Type B pancreatic cell (in vitro differentiated cells): ENCODE measurements around the gene ZIK1. TPM values are rescaled to one million over a fixed set of nuclear protein-coding genes. Genes with fewer than 3 reads are reported as not detected.

ENCODE experiments used
- DNase-seq: peaks from one replicate; pipeline ENCODE4 v3.0.0; 2021; ENCODE audit warnings: mixed read lengths; ENCODE audit not compliant: unreplicated experiment; ENCODE audit errors: extremely low spot score
- H3K27ac Mint-ChIP-seq: 2 replicates; pipeline ENCODE4 v1.8.0; 2021; ENCODE audit warnings: mild to moderate bottlenecking, mixed read lengths
- H3K27me3 Mint-ChIP-seq: 2 replicates; pipeline ENCODE4 v1.8.0; 2021; ENCODE audit warnings: mixed read lengths
- H3K36me3 Mint-ChIP-seq: 2 replicates; pipeline ENCODE4 v1.8.0; 2021; ENCODE audit warnings: mixed read lengths
- H3K4me1 Mint-ChIP-seq: one replicate; pipeline ENCODE4 v1.8.0; 2021; ENCODE audit warnings: mixed read lengths; ENCODE audit not compliant: unreplicated experiment
- H3K4me3 Mint-ChIP-seq: 2 replicates; pipeline ENCODE4 v1.8.0; 2021; ENCODE audit warnings: mild to moderate bottlenecking, mixed read lengths
- H3K9me3 Mint-ChIP-seq: 2 replicates; pipeline ENCODE4 v1.8.0; 2021; ENCODE audit warnings: mixed read lengths
- total RNA-seq: library from RNA; stranded (reverse); gene quantifications from 2 replicates; pipeline ENCODE4 v1.2.1, GENCODE V29; 2021; ENCODE audit warnings: low replicate concordance
- TF ChIP-seq, protein P1 (sequence below): fragments of 200-600 bp; sonication (generic); conservative IDR thresholded peaks from 2 replicates; pipeline ENCODE4 v1.5.0; 2021; ENCODE audit warnings: antibody characterized with exemption, mild to moderate bottlenecking

Gene ZIK1
- total RNA-seq, 1 donor from 2014 or later = 17.6 TPM

GRCh38 chr19:57611113-57611512, 27.2 kb downstream of the ZIK1 start:
- Mint-ChIP-seq H3K4me1 (peaks cover 8% of the 10 kb centered on the region), H3K36me3 (peaks cover 41% of the 10 kb centered on the region), H3K9me3 (peaks cover 15% of the 10 kb centered on the region), H3K27me3 (no peaks in the 10 kb centered on the region), H3K4me3 (no peak overlapping the region), H3K27ac (no peak overlapping the region)
- TF ChIP-seq, protein P1, sequence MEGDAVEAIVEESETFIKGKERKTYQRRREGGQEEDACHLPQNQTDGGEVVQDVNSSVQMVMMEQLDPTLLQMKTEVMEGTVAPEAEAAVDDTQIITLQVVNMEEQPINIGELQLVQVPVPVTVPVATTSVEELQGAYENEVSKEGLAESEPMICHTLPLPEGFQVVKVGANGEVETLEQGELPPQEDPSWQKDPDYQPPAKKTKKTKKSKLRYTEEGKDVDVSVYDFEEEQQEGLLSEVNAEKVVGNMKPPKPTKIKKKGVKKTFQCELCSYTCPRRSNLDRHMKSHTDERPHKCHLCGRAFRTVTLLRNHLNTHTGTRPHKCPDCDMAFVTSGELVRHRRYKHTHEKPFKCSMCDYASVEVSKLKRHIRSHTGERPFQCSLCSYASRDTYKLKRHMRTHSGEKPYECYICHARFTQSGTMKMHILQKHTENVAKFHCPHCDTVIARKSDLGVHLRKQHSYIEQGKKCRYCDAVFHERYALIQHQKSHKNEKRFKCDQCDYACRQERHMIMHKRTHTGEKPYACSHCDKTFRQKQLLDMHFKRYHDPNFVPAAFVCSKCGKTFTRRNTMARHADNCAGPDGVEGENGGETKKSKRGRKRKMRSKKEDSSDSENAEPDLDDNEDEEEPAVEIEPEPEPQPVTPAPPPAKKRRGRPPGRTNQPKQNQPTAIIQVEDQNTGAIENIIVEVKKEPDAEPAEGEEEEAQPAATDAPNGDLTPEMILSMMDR = no peak
- DNase-seq = no peak

GRCh38 chr19:57613941-57614743, 30.2 kb downstream of the ZIK1 start, which contains the start of gene ZNF134:
Gene ZNF134 (plus strand): TSS chr19:57614242. CDS start chr19:57619469, 5,227 bp downstream.
- no peaks in the 10 kb centered on the region for H3K27me3 Mint-ChIP-seq
- peak within 1 kb of the TSS; percentile 93 for H3K4me3 Mint-ChIP-seq
- peaks cover 50% of the 10 kb centered on the region for H3K36me3 Mint-ChIP-seq
- DNase-seq = peak; percentile 94
- H3K27ac Mint-ChIP-seq = peak within 1 kb of the TSS; percentile 75
- H3K9me3 Mint-ChIP-seq = peaks cover 32% of the 10 kb centered on the region
- TF ChIP-seq, protein P1 = peak; percentile 20
- H3K4me1 Mint-ChIP-seq = peaks cover 8% of the 10 kb centered on the region

- H3K27ac Mint-ChIP-seq = no peak overlapping the region
- H3K4me3 Mint-ChIP-seq = peak overlapping the region; percentile 93
- H3K36me3 Mint-ChIP-seq = peaks cover 62% of the 10 kb centered on the region
- H3K27me3 Mint-ChIP-seq = no peaks in the 10 kb centered on the region
- no peak for DNase-seq
- TF ChIP-seq, protein P1 = no peak
- H3K9me3 Mint-ChIP-seq = peaks cover 44% of the 10 kb centered on the region
- peaks cover 8% of the 10 kb centered on the region for H3K4me1 Mint-ChIP-seq
Measured at GRCh38 chr19:57615346-57615745, 31.4 kb downstream of the ZIK1 start.

GRCh38 chr19:57620673-57621348, 36.9 kb downstream of the ZIK1 start:
- no peak overlapping the region for H3K4me3 Mint-ChIP-seq
- H3K27me3 Mint-ChIP-seq = no peaks in the 10 kb centered on the region
- H3K36me3 Mint-ChIP-seq = peaks cover 89% of the 10 kb centered on the region
- TF ChIP-seq, protein P1 = no peak
- H3K4me1 Mint-ChIP-seq = no peaks in the 10 kb centered on the region
- H3K27ac Mint-ChIP-seq = no peak overlapping the region
- no peak for DNase-seq
- peaks cover 39% of the 10 kb centered on the region for H3K9me3 Mint-ChIP-seq

- no peak for DNase-seq
- TF ChIP-seq, protein P1 = no peak
- Mint-ChIP-seq H3K27ac (no peak overlapping the region), H3K36me3 (peaks cover 80% of the 10 kb centered on the region), H3K9me3 (peaks cover 26% of the 10 kb centered on the region), H3K27me3 (no peaks in the 10 kb centered on the region), H3K4me3 (peak overlapping the region; percentile 13), H3K4me1 (no peaks in the 10 kb centered on the region)
Measured at GRCh38 chr19:57623091-57623490, 39.1 kb downstream of the ZIK1 start.
